ENCODE measurements around the gene HHIP.

GRCh38 chr4:144710526-144710912 is 64.6 kb downstream of the HHIP start:
- TF ChIP-seq ZNF24 (IDR thresholded peaks at IDR 0.05) = no peak
- no peak for TF ChIP-seq PHF8 (CRISPR knock-in tag; IDR thresholded peaks at IDR 0.05)
- no peak for TF ChIP-seq POLR2A (IDR thresholded peaks at IDR 0.05; ENCODE audit: insufficient read depth in 1 of 2, low read depth in 2 of 2, low read length in 2 of 2)
- no peak for TF ChIP-seq GLI4 (CRISPR knock-in tag; IDR thresholded peaks at IDR 0.05; ENCODE audit: borderline replicate concordance)
- no peak for TF ChIP-seq MXI1 (IDR thresholded peaks at IDR 0.05; ENCODE audit: borderline replicate concordance, low read depth, low read length)
- TF ChIP-seq ARNT2 (CRISPR knock-in tag; IDR thresholded peaks at IDR 0.05; ENCODE audit: low read depth) = no peak
- TF ChIP-seq ZNF709 (CRISPR knock-in tag; IDR thresholded peaks at IDR 0.05) = no peak
- TF ChIP-seq NR2F2 (IDR thresholded peaks at IDR 0.05; ENCODE audit: borderline replicate concordance, low read depth) = no peak
- TF ChIP-seq TBP (CRISPR knock-in tag; IDR thresholded peaks at IDR 0.05) = no peak
- TF ChIP-seq CTCF (CRISPR knock-in tag; IDR thresholded peaks at IDR 0.05) = no peak

Measured in HepG2 (cell line).